ENCODE measurements around the gene DEAF1.
A peak's percentile ranks its signal among the peaks of the same experiment; 100 is the strongest.
"Not testable (repeated sequence)": the region's sequence is repeated elsewhere in the genome, so short reads cannot be mapped to it uniquely, and the experiment has no call there.

Gene DEAF1

GRCh38 chr11:674406-674805 is 20.6 kb downstream of the DEAF1 start:
- DNase-seq: no peak

- DNase-seq: no peak
These were observed 21.2 kb downstream of the DEAF1 start for GRCh38 chr11:673866-674265.

- DNase-seq: no peak
These were observed 29.2 kb downstream of the DEAF1 start for GRCh38 chr11:665704-666281.

GRCh38 chr11:665062-665703 is 29.8 kb downstream of the DEAF1 start:
- no peak for DNase-seq

- DNase-seq: peak; percentile 46 to 56
These were observed 32.2 kb downstream of the DEAF1 start for GRCh38 chr11:662689-663274.

- DNase-seq: no peak
These were observed 34.2 kb downstream of the DEAF1 start for GRCh38 chr11:660681-661444.

- DNase-seq: no peak
These were observed 34.7 kb downstream of the DEAF1 start for GRCh38 chr11:660281-660680.

- no peak for DNase-seq
These were observed 35.4 kb downstream of the DEAF1 start for GRCh38 chr11:659532-660085.

- no peak for DNase-seq
These were observed 37.3 kb downstream of the DEAF1 start for GRCh38 chr11:657691-658126.

- no peak for DNase-seq
These were observed 38.2 kb downstream of the DEAF1 start for GRCh38 chr11:656866-657265.

GRCh38 chr11:656426-656825 is 38.6 kb downstream of the DEAF1 start:
- DNase-seq: no peak

GRCh38 chr11:655036-655726 is 39.8 kb downstream of the DEAF1 start:
- no peak for DNase-seq

- DNase-seq: not testable (repeated sequence)
These were observed 40.6 kb downstream of the DEAF1 start for GRCh38 chr11:654444-654843.

GRCh38 chr11:653837-654236 is 41.2 kb downstream of the DEAF1 start:
- DNase-seq: no peak

GRCh38 chr11:653136-653535 is 41.9 kb downstream of the DEAF1 start:
- DNase-seq: not testable (repeated sequence)

- no peak for DNase-seq
These were observed 44.5 kb downstream of the DEAF1 start for GRCh38 chr11:650482-650881.

- not testable (repeated sequence) for DNase-seq
These were observed 47.3 kb downstream of the DEAF1 start for GRCh38 chr11:647672-648158.

- no peak for DNase-seq
These were observed 48.8 kb downstream of the DEAF1 start for GRCh38 chr11:646214-646613.

GRCh38 chr11:645536-645935 is 49.5 kb downstream of the DEAF1 start:
- no peak for DNase-seq

- no peak for DNase-seq
These were observed 50.9 kb downstream of the DEAF1 start for GRCh38 chr11:643849-644738.

- DNase-seq: no peak
These were observed 51.7 kb downstream of the DEAF1 start for GRCh38 chr11:643366-643765.

All from activated CD4-positive, alpha-beta T cell treated with anti-CD3 and anti-CD28 coated beads, Interleukin-2, amount 50 U/mL, for 48 hours (primary cell).